ENCODE data around the gene KLHL29. TPM values are rescaled to one million over a fixed set of nuclear protein-coding genes. Genes with fewer than 3 reads are reported as not detected.

Gene KLHL29
- 10 to 100 TPM; 39.6 to 52.0 (median 40.4) TPM for total RNA-seq

DNA sequence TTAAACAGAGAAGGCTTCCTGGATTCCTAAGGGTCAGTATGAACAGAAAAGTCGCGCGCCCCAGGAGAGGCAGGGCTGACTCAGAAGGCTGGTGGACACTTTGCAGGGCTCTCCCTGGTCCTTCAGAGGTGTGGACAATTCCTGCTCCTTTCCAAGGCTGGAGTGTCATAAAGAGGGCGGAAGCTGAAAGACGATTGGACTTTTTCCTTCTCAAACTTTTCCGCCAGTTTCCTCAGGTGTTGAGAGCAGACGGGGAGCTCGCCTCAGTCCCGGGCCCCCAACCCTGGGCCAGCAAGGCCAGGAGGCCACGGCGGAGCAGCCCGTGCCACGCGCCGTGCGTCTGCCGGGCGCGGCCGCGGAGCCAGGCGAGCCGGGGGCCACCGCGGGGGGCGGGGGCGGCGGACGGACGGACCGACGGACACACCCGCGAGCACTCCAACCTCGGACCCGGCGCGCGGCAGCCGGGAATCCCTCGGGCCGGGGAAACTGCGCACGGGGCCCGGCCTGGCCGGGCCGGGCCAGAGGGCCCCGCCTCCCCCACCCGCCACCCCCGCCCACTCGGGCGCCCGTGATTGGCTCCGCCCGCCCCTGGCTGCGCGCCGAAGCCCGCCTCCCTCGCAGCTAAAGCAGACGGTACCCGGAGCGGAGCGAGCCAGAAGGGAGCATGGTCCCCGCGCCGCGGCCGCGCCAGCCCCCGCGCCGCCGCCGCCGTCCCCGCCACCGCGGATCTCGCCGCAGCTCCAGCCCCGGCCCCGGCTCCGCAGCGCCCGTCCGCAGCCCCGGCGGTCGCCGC lies at the start of gene KLHL29:
KLHL29 (plus strand) TSS at position 629 of the 793 bp plus-strand sequence. CDS start 177,018 bp downstream, outside the sequence.
- WGBS, 2 donors, result 7 to 42% methylated on average over 9 to 61 of the region's 91 CpGs
- Histone ChIP-seq H3K4me1 (peaks cover 0 to 56% (median 11%) of the 10 kb centered on the region in 4 donors), H3K36me3 (no peaks in the 10 kb centered on the region), H3K4me3 (peak within 1 kb of the TSS; percentile 68 to 97 (median 82)), H3K9me3 (no peaks in the 10 kb centered on the region), H3K27me3 (peaks cover 0 to 3% of the 10 kb centered on the region in 2 donors), H3K27ac (peak within 1 kb of the TSS; percentile 80 to 95 (median 86))
- TF ChIP-seq, protein P1, sequence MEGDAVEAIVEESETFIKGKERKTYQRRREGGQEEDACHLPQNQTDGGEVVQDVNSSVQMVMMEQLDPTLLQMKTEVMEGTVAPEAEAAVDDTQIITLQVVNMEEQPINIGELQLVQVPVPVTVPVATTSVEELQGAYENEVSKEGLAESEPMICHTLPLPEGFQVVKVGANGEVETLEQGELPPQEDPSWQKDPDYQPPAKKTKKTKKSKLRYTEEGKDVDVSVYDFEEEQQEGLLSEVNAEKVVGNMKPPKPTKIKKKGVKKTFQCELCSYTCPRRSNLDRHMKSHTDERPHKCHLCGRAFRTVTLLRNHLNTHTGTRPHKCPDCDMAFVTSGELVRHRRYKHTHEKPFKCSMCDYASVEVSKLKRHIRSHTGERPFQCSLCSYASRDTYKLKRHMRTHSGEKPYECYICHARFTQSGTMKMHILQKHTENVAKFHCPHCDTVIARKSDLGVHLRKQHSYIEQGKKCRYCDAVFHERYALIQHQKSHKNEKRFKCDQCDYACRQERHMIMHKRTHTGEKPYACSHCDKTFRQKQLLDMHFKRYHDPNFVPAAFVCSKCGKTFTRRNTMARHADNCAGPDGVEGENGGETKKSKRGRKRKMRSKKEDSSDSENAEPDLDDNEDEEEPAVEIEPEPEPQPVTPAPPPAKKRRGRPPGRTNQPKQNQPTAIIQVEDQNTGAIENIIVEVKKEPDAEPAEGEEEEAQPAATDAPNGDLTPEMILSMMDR (IDR thresholded peaks at IDR 0.05), result no peak
- TF ChIP-seq EP300 (IDR thresholded peaks at IDR 0.05) (peak in 1 of 2 donors; percentile 81), POLR2A (IDR thresholded peaks at IDR 0.05) (peak; percentile 79 to 83)
- peak; percentile 80 to 83 for DNase-seq (ENCODE audit: low spot score in 2 of 2)

- TF ChIP-seq EP300 (IDR thresholded peaks at IDR 0.05) (no peak), POLR2A (IDR thresholded peaks at IDR 0.05) (no peak)
- TF ChIP-seq, protein P1 (IDR thresholded peaks at IDR 0.05), result no peak
These were observed 49.4 kb upstream of the KLHL29 start for GRCh38 chr2:23335550-23335949.

GRCh38 chr2:23342075-23342474 lies 42.9 kb upstream of the KLHL29 start:
- Histone ChIP-seq H3K27me3 (no peaks in the 10 kb centered on the region), H3K4me1 (peaks cover 0 to 9% (median 0%) of the 10 kb centered on the region in 4 donors), H3K36me3 (no peaks in the 10 kb centered on the region), H3K4me3 (no peak overlapping the region), H3K27ac (no peak overlapping the region), H3K9me3 (peaks cover 0 to 15% (median 0%) of the 10 kb centered on the region in 4 donors)
- WGBS, 2 donors, result 55 to 62% methylated on average over 3 of the region's 3 CpGs
- TF ChIP-seq, protein P1 (IDR thresholded peaks at IDR 0.05), result no peak
- TF ChIP-seq EP300 (IDR thresholded peaks at IDR 0.05) (no peak), POLR2A (IDR thresholded peaks at IDR 0.05) (no peak)
- no peak for DNase-seq (ENCODE audit: low spot score in 2 of 2)

More at GRCh38 chr2:23335550-23335949, 49.4 kb upstream of the KLHL29 start:
- Histone ChIP-seq H3K4me3 (no peak overlapping the region), H3K4me1 (peaks cover 0 to 6% (median 0%) of the 10 kb centered on the region in 4 donors), H3K36me3 (no peaks in the 10 kb centered on the region), H3K27me3 (no peaks in the 10 kb centered on the region), H3K27ac (no peak overlapping the region), H3K9me3 (peaks cover 0 to 5% (median 0%) of the 10 kb centered on the region in 4 donors)
- 85 to 100% methylated on average over 1 to 2 of the region's 2 CpGs for WGBS, 2 donors
- DNase-seq (ENCODE audit: low spot score in 2 of 2), result no peak

DNA sequence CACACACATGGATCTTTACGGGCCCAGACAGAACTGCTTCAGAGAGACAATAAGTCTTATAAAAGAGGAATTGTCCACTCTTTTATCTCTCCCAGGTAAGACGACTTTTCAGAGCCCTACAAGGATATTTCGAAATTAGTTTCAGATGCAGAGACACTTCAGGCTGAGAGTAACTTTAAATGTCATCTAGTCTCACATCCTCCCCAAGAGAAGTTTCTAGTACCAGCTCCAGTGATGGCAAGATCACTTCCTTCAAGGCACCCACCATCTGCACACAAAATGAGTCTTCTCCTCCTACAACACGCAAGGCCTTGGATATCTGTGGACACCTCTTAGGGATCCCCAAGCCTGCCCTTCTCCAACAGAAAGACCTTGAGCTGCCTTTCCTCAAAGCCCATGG lies 39.0 kb upstream of the KLHL29 start:
- Histone ChIP-seq H3K36me3 (no peaks in the 10 kb centered on the region), H3K9me3 (peaks cover 0 to 5% (median 0%) of the 10 kb centered on the region in 4 donors), H3K4me1 (peaks cover 0 to 23% (median under 1%) of the 10 kb centered on the region in 4 donors), H3K27me3 (no peaks in the 10 kb centered on the region), H3K27ac (no peak overlapping the region), H3K4me3 (no peak overlapping the region)
- TF ChIP-seq, protein P1 (IDR thresholded peaks at IDR 0.05), result no peak
- TF ChIP-seq EP300 (IDR thresholded peaks at IDR 0.05), result no peak
- no peak for TF ChIP-seq POLR2A (IDR thresholded peaks at IDR 0.05)
- 93 to 97% methylated on average over 4 of the region's 4 CpGs for WGBS, 2 donors
- no peak for DNase-seq (ENCODE audit: low spot score in 2 of 2)

DNA sequence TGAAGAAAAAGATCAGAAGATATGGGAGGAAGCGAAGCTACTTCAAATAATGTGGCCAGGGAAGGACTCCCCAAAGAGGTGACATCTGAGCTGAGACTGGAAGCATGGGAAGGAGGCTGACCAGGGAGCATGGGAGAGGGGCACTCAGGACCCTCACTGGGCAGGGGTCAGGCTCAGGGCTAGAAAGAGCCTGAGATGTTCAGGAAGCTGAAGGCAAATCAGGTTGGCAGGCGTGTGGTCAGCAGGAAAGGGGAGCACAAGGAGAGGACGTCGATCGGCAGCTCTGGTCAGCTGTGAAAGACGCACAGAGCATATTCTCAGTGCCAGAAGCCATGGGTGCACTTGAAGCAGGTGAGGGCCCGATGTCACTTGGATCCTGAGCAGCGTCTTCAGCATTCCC lies 38.2 kb upstream of the KLHL29 start:
- Histone ChIP-seq H3K4me3 (no peak overlapping the region), H3K36me3 (no peaks in the 10 kb centered on the region), H3K27me3 (no peaks in the 10 kb centered on the region), H3K4me1 (peaks cover 0 to 31% (median 5%) of the 10 kb centered on the region in 4 donors), H3K27ac (no peak overlapping the region), H3K9me3 (no peaks in the 10 kb centered on the region)
- no peak for DNase-seq (ENCODE audit: low spot score in 2 of 2)
- WGBS, 2 donors, result 82 to 92% methylated on average over 8 of the region's 8 CpGs
- no peak for TF ChIP-seq POLR2A (IDR thresholded peaks at IDR 0.05)
- TF ChIP-seq, protein P1 (IDR thresholded peaks at IDR 0.05), result no peak
- TF ChIP-seq EP300 (IDR thresholded peaks at IDR 0.05), result no peak

Data from tibial nerve (tissue), 4 donors.